Measurements from ENCODE around the gene BICD1.
"Not testable (repeated sequence)": the region's sequence is repeated elsewhere in the genome, so short reads cannot be mapped to it uniquely, and the experiment has no call there.

BICD1 gene

DNA sequence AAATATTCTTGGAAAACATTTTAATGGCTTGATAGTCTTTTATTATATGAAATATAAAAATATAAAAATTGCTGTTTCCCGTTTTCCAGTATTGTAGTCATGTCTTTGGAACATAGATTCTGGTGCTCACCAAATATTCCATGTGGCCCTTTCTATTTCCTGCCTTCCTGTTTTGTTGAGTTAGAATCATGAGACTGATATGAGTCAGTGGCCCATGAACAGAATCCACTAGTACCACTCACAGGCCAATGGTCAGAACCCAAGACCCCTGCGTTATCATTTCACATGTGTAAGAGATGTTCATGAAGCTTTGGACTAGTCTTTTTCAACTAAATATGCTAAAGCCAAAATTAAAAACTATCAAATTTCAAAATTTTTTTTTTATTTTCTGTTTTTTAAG is 56.9 kb downstream of the BICD1 start:
- H3K4me1 Mint-ChIP-seq (ENCODE audit: low read depth): no peaks in the 10 kb centered on the region
- H3K27ac Mint-ChIP-seq: no peak overlapping the region
- intact Hi-C loops (cut with micrococcal nuclease): no loop called here
- H3K4me3 Mint-ChIP-seq: no peak overlapping the region
- H3K36me3 Mint-ChIP-seq (ENCODE audit: low read depth): peaks cover 8% of the 10 kb centered on the region
- H3K27me3 Mint-ChIP-seq: no peaks in the 10 kb centered on the region
- peaks cover 12% of the 10 kb centered on the region for H3K9me3 Mint-ChIP-seq

DNA sequence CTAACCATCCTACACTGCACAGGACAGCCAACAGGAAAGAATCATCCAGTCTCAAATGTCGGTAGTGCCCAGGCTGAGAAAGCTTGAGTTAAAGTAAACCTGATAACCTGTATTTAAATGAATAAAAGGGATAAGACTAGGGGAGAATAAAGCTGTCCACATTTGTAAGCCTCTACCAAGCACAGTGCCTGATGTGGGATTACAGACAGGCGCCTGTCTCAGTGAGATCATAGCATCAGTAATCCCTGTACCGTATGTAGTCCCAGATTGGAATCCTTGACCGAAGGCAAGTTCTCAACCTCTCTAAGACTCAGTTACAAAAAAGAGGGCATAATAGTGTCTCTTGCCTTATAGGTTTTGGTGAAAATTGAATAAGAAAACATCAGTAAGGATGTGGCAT is 59.9 kb downstream of the BICD1 start:
- Mint-ChIP-seq H3K36me3 (ENCODE audit: low read depth) (peaks cover 8% of the 10 kb centered on the region), H3K4me3 (no peak overlapping the region), H3K4me1 (ENCODE audit: low read depth) (no peaks in the 10 kb centered on the region), H3K9me3 (peaks cover 12% of the 10 kb centered on the region), H3K27me3 (no peaks in the 10 kb centered on the region), H3K27ac (no peak overlapping the region)
- intact Hi-C loops (cut with micrococcal nuclease): no loop called here

- H3K27me3 Mint-ChIP-seq: no peaks in the 10 kb centered on the region
These were observed 63.9 kb downstream of the BICD1 start for GRCh38 chr12:32170437-32170998.

DNA sequence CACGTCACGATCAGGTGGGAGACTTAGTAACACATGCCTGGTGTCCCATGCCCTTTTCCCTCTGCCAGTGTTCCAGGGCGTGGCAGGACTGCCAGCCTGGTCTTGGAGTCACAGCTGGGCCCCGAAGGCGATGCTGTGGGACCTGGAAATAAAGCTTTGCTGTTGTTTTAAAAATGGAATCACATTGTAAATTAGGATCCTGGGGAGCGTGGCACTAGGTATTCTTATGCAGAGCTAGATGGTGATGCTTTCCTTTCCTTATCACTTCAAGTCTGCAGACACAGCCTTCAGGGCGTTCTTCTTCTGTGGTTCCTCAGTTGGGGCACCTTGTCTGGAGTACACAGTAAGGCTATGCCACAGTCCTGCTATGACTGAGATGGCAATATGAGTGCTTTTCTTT is 64.6 kb downstream of the BICD1 start:
- Mint-ChIP-seq H3K4me3 (no peak overlapping the region), H3K9me3 (no peaks in the 10 kb centered on the region), H3K27me3 (no peaks in the 10 kb centered on the region), H3K36me3 (ENCODE audit: low read depth) (no peaks in the 10 kb centered on the region), H3K27ac (no peak overlapping the region), H3K4me1 (ENCODE audit: low read depth) (no peaks in the 10 kb centered on the region)
- intact Hi-C loops (cut with micrococcal nuclease): no loop called here

More at GRCh38 chr12:32170437-32170998, 63.9 kb downstream of the BICD1 start:
- intact Hi-C loops (cut with micrococcal nuclease): no loop called here
- Mint-ChIP-seq H3K4me3 (no peak overlapping the region), H3K9me3 (peaks cover under 1% of the 10 kb centered on the region), H3K27ac (no peak overlapping the region), H3K4me1 (ENCODE audit: low read depth) (no peaks in the 10 kb centered on the region), H3K36me3 (ENCODE audit: low read depth) (no peaks in the 10 kb centered on the region)

DNA sequence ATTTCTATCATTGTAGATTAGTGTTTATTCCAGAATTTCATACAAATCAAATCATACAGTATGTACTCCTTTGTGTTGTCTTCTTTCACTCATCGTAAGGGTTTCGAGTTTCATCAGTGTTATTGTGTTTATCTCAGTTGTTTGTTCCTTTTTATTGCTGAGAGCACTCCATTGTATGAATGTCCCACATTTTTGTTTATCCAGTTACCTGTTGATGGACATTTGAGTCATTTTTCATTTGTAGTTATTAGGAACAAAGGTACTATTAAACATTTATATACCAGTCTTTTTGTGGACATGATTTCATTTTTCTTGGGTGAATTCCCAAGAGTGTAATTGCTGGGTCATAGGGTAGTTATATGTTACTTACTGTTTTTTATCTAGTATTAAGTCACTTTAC is 70.0 kb downstream of the BICD1 start:
- H3K4me1 Mint-ChIP-seq (ENCODE audit: low read depth): no peaks in the 10 kb centered on the region
- no peaks in the 10 kb centered on the region for H3K27me3 Mint-ChIP-seq
- intact Hi-C loops (cut with micrococcal nuclease): no loop called here
- no peak overlapping the region for H3K27ac Mint-ChIP-seq
- H3K9me3 Mint-ChIP-seq: no peaks in the 10 kb centered on the region
- no peak overlapping the region for H3K4me3 Mint-ChIP-seq
- H3K36me3 Mint-ChIP-seq (ENCODE audit: low read depth): no peaks in the 10 kb centered on the region

GRCh38 chr12:32178341-32179010 is 71.8 kb downstream of the BICD1 start:
- Mint-ChIP-seq H3K4me3 (no peak overlapping the region), H3K27me3 (no peaks in the 10 kb centered on the region), H3K4me1 (ENCODE audit: low read depth) (no peaks in the 10 kb centered on the region), H3K36me3 (ENCODE audit: low read depth) (no peaks in the 10 kb centered on the region), H3K27ac (no peak overlapping the region), H3K9me3 (no peaks in the 10 kb centered on the region)
- intact Hi-C loops (cut with micrococcal nuclease): no loop called here

DNA sequence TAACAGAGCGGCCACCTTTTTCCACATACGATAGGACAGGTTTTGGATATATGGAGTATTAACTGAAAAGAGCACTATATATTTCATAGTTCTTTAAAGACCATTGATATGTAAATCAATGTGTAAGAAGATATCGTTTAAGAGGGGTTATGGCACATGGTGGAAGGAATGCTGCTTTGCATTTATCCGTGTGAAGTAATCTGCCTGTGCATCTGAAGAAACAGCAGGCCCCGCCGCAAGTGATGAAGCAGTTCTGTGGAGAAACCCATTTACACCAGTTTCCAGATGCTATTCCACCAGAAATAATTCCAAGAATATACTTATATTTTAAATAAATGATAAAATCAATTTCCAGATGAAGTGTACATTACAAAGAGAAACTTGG is 72.4 kb downstream of the BICD1 start:
- H3K27ac Mint-ChIP-seq: no peak overlapping the region
- intact Hi-C loops (cut with micrococcal nuclease): no loop called here
- H3K36me3 Mint-ChIP-seq (ENCODE audit: low read depth): no peaks in the 10 kb centered on the region
- no peak overlapping the region for H3K4me3 Mint-ChIP-seq
- H3K4me1 Mint-ChIP-seq (ENCODE audit: low read depth): no peaks in the 10 kb centered on the region
- H3K9me3 Mint-ChIP-seq: no peaks in the 10 kb centered on the region
- H3K27me3 Mint-ChIP-seq: no peaks in the 10 kb centered on the region

DNA sequence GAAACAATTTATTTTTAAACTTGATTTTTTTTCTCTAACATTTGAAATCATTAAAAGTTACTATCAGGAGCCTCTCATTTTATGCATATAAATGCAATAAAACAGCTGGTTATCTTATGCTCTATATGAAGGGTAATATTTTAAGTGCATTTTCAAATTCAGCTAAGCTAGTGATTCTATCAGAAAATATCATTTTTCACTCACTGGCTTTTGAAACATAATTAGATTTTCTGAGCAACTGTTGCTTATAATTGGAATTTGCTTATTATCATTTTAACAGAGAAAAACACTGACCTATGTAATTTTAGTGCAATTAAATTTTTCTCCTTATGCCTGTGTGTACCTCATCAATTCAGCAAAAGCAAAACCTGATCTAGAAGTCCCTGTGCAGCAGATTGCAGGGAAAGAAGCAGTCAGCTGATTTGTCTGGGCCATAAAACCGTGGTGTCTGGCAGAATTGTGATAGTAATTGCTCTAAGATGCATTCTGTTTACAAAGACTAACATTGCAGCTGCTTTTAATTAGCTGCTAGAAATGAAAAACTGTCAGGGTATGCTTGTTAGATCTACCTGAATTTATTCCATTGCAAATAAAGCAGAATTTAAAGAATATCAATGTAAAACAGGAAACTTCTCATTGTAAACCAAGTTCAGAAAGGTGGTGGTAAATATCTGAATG is 75.0 kb downstream of the BICD1 start:
- Mint-ChIP-seq H3K4me1 (ENCODE audit: low read depth) (no peaks in the 10 kb centered on the region), H3K4me3 (no peak overlapping the region), H3K9me3 (no peaks in the 10 kb centered on the region), H3K36me3 (ENCODE audit: low read depth) (no peaks in the 10 kb centered on the region), H3K27ac (no peak overlapping the region), H3K27me3 (no peaks in the 10 kb centered on the region)
- intact Hi-C loops (cut with micrococcal nuclease): no loop called here

GRCh38 chr12:32183650-32184049 is 77.0 kb downstream of the BICD1 start:
- H3K36me3 Mint-ChIP-seq (ENCODE audit: low read depth): no peaks in the 10 kb centered on the region

GRCh38 chr12:32187127-32187526 is 80.5 kb downstream of the BICD1 start:
- H3K27me3 Mint-ChIP-seq, H3K27ac Mint-ChIP-seq, H3K4me3 Mint-ChIP-seq: not testable (repeated sequence)

More at GRCh38 chr12:32183650-32184049, 77.0 kb downstream of the BICD1 start:
- H3K4me3 Mint-ChIP-seq: no peak overlapping the region
- H3K4me1 Mint-ChIP-seq (ENCODE audit: low read depth): no peaks in the 10 kb centered on the region
- intact Hi-C loops (cut with micrococcal nuclease): no loop called here
- no peaks in the 10 kb centered on the region for H3K9me3 Mint-ChIP-seq
- H3K27me3 Mint-ChIP-seq: no peaks in the 10 kb centered on the region
- no peak overlapping the region for H3K27ac Mint-ChIP-seq

GRCh38 chr12:32191445-32191844 is 84.8 kb downstream of the BICD1 start:
- intact Hi-C loops (cut with micrococcal nuclease): no loop called here
- no peak overlapping the region for H3K4me3 Mint-ChIP-seq
- peaks cover 32% of the 10 kb centered on the region for H3K9me3 Mint-ChIP-seq
- H3K36me3 Mint-ChIP-seq (ENCODE audit: low read depth): no peaks in the 10 kb centered on the region
- H3K27me3 Mint-ChIP-seq: no peaks in the 10 kb centered on the region
- H3K4me1 Mint-ChIP-seq (ENCODE audit: low read depth): no peaks in the 10 kb centered on the region
- H3K27ac Mint-ChIP-seq: no peak overlapping the region

More at GRCh38 chr12:32187127-32187526, 80.5 kb downstream of the BICD1 start:
- H3K36me3 Mint-ChIP-seq (ENCODE audit: low read depth); H3K4me1 Mint-ChIP-seq (ENCODE audit: low read depth); intact Hi-C loops (cut with micrococcal nuclease); H3K9me3 Mint-ChIP-seq: not testable (repeated sequence)

- intact Hi-C loops (cut with micrococcal nuclease): no loop called here
- no peaks in the 10 kb centered on the region for H3K27me3 Mint-ChIP-seq
- H3K4me1 Mint-ChIP-seq (ENCODE audit: low read depth): peaks cover 5% of the 10 kb centered on the region
- no peak overlapping the region for H3K27ac Mint-ChIP-seq
- H3K9me3 Mint-ChIP-seq: peaks cover 32% of the 10 kb centered on the region
- no peaks in the 10 kb centered on the region for H3K36me3 Mint-ChIP-seq (ENCODE audit: low read depth)
- H3K4me3 Mint-ChIP-seq: no peak overlapping the region
These were observed 89.9 kb downstream of the BICD1 start for GRCh38 chr12:32196250-32197198.

DNA sequence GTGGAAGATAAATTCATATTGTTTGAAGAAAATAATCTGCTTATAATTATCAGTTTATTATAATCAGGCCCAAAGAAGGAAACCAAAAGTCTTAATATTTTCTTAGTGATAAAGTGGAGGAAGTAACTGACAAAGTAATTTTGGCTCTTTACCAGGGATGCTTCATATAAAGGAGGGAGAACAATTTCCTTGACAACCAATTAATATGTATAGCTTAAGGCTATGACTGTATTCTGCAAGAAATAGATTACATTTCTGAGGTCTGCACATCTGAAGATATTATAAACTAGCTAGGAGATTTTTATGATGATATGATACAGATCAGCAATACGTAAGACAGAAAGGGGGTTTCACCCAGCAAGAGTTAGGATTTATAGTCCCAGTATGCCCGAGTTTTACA is 90.8 kb downstream of the BICD1 start:
- intact Hi-C loops (cut with micrococcal nuclease): no loop called here
- no peaks in the 10 kb centered on the region for H3K27me3 Mint-ChIP-seq
- no peak overlapping the region for H3K4me3 Mint-ChIP-seq
- H3K27ac Mint-ChIP-seq: no peak overlapping the region
- H3K4me1 Mint-ChIP-seq (ENCODE audit: low read depth): peaks cover 5% of the 10 kb centered on the region
- no peaks in the 10 kb centered on the region for H3K36me3 Mint-ChIP-seq (ENCODE audit: low read depth)
- peaks cover 32% of the 10 kb centered on the region for H3K9me3 Mint-ChIP-seq

GRCh38 chr12:32198555-32198954 is 91.9 kb downstream of the BICD1 start:
- Mint-ChIP-seq H3K4me3 (no peak overlapping the region), H3K4me1 (ENCODE audit: low read depth) (peaks cover 5% of the 10 kb centered on the region), H3K27me3 (no peaks in the 10 kb centered on the region), H3K9me3 (peaks cover 30% of the 10 kb centered on the region), H3K27ac (no peak overlapping the region), H3K36me3 (ENCODE audit: low read depth) (no peaks in the 10 kb centered on the region)
- intact Hi-C loops (cut with micrococcal nuclease): no loop called here

Measured in dendritic cell treated with granulocyte-macrophage colony-stimulating factor and Interleukin-4, amounts not matched to agents 40 ng/mL and 50 ng/mL, for 4 days (primary cell).